Stomach smooth muscle (tissue), 2 donors: ENCODE measurements around the gene CHN2.
"Not testable (repeated sequence)": the region's sequence is repeated elsewhere in the genome, so short reads cannot be mapped to it uniquely, and the experiment has no call there.

Source experiments
- H3K27ac ChIP-seq: one replicate; pipeline ENCODE4 v1.7.0; 2013; ENCODE audit warnings: mild to moderate bottlenecking, low read length, inconsistent platforms
- H3K27me3 ChIP-seq, 2 donors: one replicate each; pipeline ENCODE4 v1.7.0; 2013; ENCODE audit warnings: low read length in 2 of 2; ENCODE audit not compliant: insufficient read depth in 2 of 2, control insufficient read depth in 1 of 2
- H3K36me3 ChIP-seq, 2 donors: one replicate each; pipeline ENCODE4 v1.7.0; 2013; ENCODE audit warnings: low read length in 2 of 2; ENCODE audit not compliant: control insufficient read depth in 2 of 2, insufficient read depth in 2 of 2
- H3K4me1 ChIP-seq: one replicate; pipeline ENCODE4 v1.7.0; 2013; ENCODE audit warnings: low read length; ENCODE audit not compliant: control insufficient read depth, insufficient read depth
- H3K4me3 ChIP-seq, 2 donors: one replicate each; pipeline ENCODE4 v1.7.0; 2013; ENCODE audit warnings: low read length in 2 of 2
- H3K9ac ChIP-seq, 2 donors: one replicate each; pipeline ENCODE4 v1.7.0; 2013; ENCODE audit warnings: low read length in 2 of 2, mild to moderate bottlenecking in 1 of 2
- H3K9me3 ChIP-seq, 2 donors: one replicate each; pipeline ENCODE4 v1.7.0; 2013; ENCODE audit warnings: low read length in 2 of 2; ENCODE audit not compliant: control insufficient read depth in 2 of 2
- donor health status: healthy.
- donor health status: Pancreatic carcinoma.

The CHN2 gene

DNA sequence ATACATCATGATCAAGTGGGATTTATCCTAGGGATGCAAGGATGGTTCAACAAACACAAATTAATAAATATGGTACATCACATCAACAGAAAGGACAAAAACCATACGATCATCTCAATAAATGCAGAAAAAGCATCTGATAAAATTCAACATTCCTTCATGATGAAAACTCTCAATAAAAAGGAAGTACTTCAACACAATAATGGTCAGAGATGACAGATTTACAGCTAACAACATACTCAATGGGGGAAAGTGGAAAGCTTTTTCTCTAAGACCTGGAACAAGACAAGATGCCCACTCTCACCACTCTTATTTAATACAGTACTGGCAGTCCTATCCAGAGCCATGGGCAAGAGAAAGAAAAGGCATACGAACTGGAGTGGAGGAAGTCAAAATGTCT, 329.2 kb downstream of the CHN2 start:
- no peaks in the 10 kb centered on the region for H3K4me1 ChIP-seq
- H3K9me3 ChIP-seq, result no peaks in the 10 kb centered on the region
- no peak overlapping the region for H3K4me3 ChIP-seq
- no peaks in the 10 kb centered on the region for H3K36me3 ChIP-seq
- no peak overlapping the region for H3K9ac ChIP-seq
- no peaks in the 10 kb centered on the region for H3K27me3 ChIP-seq
- no peak overlapping the region for H3K27ac ChIP-seq

DNA sequence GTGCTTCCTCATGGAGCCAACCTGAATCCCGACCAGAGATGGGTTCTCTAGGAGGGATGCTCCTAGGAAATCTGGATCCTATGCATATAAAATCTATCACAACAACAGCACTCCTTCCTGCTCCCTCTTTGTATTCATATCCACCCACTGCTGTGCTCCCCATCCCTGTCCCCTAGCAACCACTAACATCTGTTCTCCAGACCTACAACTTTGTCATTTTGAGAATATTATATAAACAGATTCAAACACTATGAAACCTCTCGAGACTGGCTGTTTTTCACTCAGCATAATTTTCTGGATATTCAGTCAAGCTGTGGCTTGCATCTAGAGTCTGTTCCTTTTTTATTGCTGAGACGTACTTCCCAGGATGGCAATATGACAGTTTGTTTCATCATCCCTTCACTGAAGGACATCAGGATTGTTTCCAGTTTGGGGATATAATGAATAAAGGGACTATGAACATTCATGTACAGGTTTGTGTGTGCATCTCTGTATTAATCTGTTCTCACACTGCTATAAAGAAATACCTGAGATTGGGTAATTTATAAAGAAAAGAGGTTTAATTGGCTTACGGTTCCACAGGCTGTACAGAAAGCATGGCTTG, 333.0 kb downstream of the CHN2 start:
- Histone ChIP-seq H3K27ac (no peak overlapping the region), H3K9ac (no peak overlapping the region), H3K4me3 (no peak overlapping the region), H3K27me3 (no peaks in the 10 kb centered on the region), H3K4me1 (no peaks in the 10 kb centered on the region), H3K9me3 (no peaks in the 10 kb centered on the region), H3K36me3 (no peaks in the 10 kb centered on the region)

DNA sequence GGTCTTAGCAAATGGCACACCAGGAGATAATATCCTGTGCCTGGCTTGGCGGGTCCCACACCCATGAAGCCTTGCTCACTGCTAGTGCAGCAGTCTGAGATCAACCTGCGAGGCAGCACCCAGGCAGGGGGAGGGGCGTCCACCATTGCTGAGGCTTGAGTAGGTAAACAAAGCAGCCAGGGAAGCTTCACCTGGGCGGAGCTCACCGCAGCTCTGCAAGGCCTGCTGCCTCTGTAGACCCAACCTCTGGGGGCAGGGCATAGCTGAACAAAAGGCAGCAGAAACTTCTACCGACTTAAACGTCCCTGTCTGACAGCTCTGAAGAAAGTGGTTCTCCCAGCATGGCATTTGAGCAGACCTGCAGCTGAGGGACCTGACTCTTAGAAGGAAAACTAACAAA, 334.0 kb downstream of the CHN2 start:
- not testable (repeated sequence) for H3K4me3 ChIP-seq, H3K36me3 ChIP-seq, H3K27me3 ChIP-seq, H3K27ac ChIP-seq, H3K4me1 ChIP-seq, H3K9me3 ChIP-seq, H3K9ac ChIP-seq
